ENCODE measurements around the gene LRRC8D. TPM values are rescaled to one million over a fixed set of nuclear protein-coding genes. Genes with fewer than 3 reads are reported as not detected.

LRRC8D gene
- total RNA-seq, 1 experiment from 2014 or later, result 43.3 TPM

- DNase-seq (ENCODE audit: low read depth, low spot score) (no peak), ATAC-seq (no peak)
- Histone ChIP-seq H3K9me3 (ENCODE audit: control insufficient read depth, insufficient read depth, low read depth, low read length) (no peaks in the 10 kb centered on the region), H3K4me3 (ENCODE audit: low read depth in 2 of 2, low read length in 2 of 2) (no peak overlapping the region), H3K27me3 (ENCODE audit: control insufficient read depth, insufficient read depth, low read length) (no peaks in the 10 kb centered on the region), H3K27ac (ENCODE audit: low read length) (no peak overlapping the region), H3K4me1 (ENCODE audit: control insufficient read depth, insufficient read depth, low read length) (peaks cover 15% of the 10 kb centered on the region), H3K36me3 (ENCODE audit: control insufficient read depth, insufficient read depth, low read length) (no peaks in the 10 kb centered on the region; the same call in 1 of the 2 replicates)
- in situ Hi-C loops (cut with HindIII; ENCODE audit: low pct_unique_long_range_greater_than_20kb, low sequenced_read_pairs), result no loop called here
- CTCF ChIA-PET, result no interaction called here
- no TSS peak for BruUV-seq (replicated peaks)
- TF ChIP-seq POLR2AphosphoS5 (IDR thresholded peaks at IDR 0.05; ENCODE audit: low read depth, low read length) (no peak), TCF7L2 (IDR thresholded peaks at IDR 0.05; ENCODE audit: low read depth, low read length) (no peak), CTCF (IDR thresholded peaks at IDR 0.05) (no peak), REST (IDR thresholded peaks at IDR 0.05; ENCODE audit: insufficient read depth in 1 of 2, low read depth in 2 of 2, low read length in 1 of 2) (no peak), SIN3A (IDR thresholded peaks at IDR 0.05; ENCODE audit: borderline replicate concordance, insufficient read depth, low read depth, low read length) (no peak)
- POLR2A ChIA-PET, result no interaction called here
- intact Hi-C loops (cut with micrococcal nuclease; ENCODE audit: unreplicated experiment), result no loop called here
Measured at GRCh38 chr1:89912073-89912472, 91.2 kb downstream of the LRRC8D start.

GRCh38 chr1:89913353-89914095, 92.7 kb downstream of the LRRC8D start:
- ChIA-PET CTCF (no interaction called here), POLR2A (no interaction called here)
- Histone ChIP-seq H3K36me3 (ENCODE audit: control insufficient read depth, insufficient read depth, low read length) (no peaks in the 10 kb centered on the region; the same call in 1 of the 2 replicates), H3K4me1 (ENCODE audit: control insufficient read depth, insufficient read depth, low read length) (peaks cover 12% of the 10 kb centered on the region), H3K9me3 (ENCODE audit: control insufficient read depth, insufficient read depth, low read depth, low read length) (no peaks in the 10 kb centered on the region), H3K27me3 (ENCODE audit: control insufficient read depth, insufficient read depth, low read length) (no peaks in the 10 kb centered on the region), H3K4me3 (ENCODE audit: low read depth in 2 of 2, low read length in 2 of 2) (no peak overlapping the region), H3K27ac (ENCODE audit: low read length) (no peak overlapping the region)
- intact Hi-C loops (cut with micrococcal nuclease; ENCODE audit: unreplicated experiment), result no loop called here
- no peak for DNase-seq (ENCODE audit: low read depth, low spot score)
- no peak for ATAC-seq
- TF ChIP-seq REST (IDR thresholded peaks at IDR 0.05; ENCODE audit: insufficient read depth in 1 of 2, low read depth in 2 of 2, low read length in 1 of 2) (no peak), SIN3A (IDR thresholded peaks at IDR 0.05; ENCODE audit: borderline replicate concordance, insufficient read depth, low read depth, low read length) (no peak), CTCF (IDR thresholded peaks at IDR 0.05) (no peak), TCF7L2 (IDR thresholded peaks at IDR 0.05; ENCODE audit: low read depth, low read length) (no peak), POLR2AphosphoS5 (IDR thresholded peaks at IDR 0.05; ENCODE audit: low read depth, low read length) (no peak)
- in situ Hi-C loops (cut with HindIII; ENCODE audit: low pct_unique_long_range_greater_than_20kb, low sequenced_read_pairs), result no loop called here
- BruUV-seq (replicated peaks), result no TSS peak

All from Panc1 (cell line).